Cardiac septum (tissue), 1 donor: ENCODE measurements around the gene PAFAH1B1. TPM values are rescaled to one million over a fixed set of nuclear protein-coding genes. Genes with fewer than 3 reads are reported as not detected.
"Not testable (repeated sequence)": the region's sequence is repeated elsewhere in the genome, so short reads cannot be mapped to it uniquely, and the experiment has no call there.

Source experiments
- DNase-seq: peaks from one replicate; pipeline ENCODE4 v3.0.0-alpha.2; 2020; ENCODE audit warnings: low spot score
- intact Hi-C: fragments of 100-400 bp; cut with DNase I; formaldehyde crosslinking; loops from one replicate; pipeline ENCODE4 v1.14.0; 2022
- total RNA-seq: library from RNA; stranded (reverse); fragmentation: NEBNext Ultra II Directional; extraction: Animal tissue kit (Norgen Biotek cat#: 25700); gene quantifications from one replicate; pipeline ENCODE4 v1.2.1, GENCODE V29; 2021
- donor health status: DM: no; HTN: no; CAD: no.

Gene PAFAH1B1
- total RNA-seq, 1 donor from 2014 or later: 142 TPM

DNA sequence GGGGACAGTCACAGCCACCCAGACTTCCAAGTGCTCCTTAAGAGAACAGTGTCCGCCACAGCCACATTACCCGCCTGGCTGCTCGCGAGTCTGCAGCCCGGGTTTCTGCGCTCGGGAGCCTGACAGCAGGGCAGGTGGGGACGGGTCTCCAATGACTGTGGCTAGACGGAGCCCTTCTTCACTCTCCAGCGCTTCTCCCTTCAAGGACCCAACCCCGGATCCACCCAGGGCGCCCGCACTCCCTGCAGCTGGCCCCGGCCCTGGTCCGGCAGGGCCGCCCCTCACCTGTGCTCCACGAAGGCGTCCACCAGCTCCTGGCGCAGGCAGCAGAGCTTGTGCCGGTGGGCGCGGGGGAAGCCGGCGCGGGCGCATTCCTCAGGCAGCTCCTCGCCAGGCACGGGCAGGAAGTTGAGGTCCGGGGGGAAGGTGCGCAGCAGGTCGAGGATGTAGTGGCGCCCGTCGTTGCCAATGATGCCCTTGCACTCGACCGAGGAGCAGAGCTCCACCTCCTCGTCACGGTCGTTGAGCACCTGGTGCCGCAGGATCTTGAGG lies 104.2 kb downstream of the PAFAH1B1 start:
- intact Hi-C loops: no loop called here
- DNase-seq: peak; percentile 59

DNA sequence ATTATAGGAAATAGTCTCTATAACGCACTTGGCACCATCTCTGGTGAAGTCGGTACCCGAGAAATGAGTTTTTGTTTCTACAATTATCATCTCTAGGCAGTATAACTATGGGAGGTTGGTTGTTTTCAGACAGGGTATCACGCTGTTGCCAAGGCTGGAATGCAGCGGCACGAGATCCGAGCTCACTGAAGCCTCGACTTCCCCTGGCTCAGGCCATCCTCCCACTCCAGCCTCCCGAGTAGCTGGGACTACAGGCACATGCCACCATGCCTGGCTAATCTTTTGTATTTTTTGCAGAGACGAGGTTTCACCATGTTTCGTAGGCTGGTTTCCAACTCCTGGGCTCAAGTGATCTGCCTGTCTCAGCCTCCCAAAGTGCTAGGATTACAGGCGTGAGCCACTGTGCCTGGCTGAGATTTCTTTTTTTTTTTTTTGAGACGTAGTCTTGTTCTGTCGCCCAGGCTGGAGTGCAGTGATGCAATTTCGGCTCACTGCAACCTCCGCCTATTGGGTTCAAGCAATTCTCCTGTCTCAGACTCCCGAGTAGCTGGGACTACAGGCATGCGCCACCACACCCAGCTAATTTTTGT lies 105.9 kb downstream of the PAFAH1B1 start:
- DNase-seq, intact Hi-C loops: not testable (repeated sequence)

DNA sequence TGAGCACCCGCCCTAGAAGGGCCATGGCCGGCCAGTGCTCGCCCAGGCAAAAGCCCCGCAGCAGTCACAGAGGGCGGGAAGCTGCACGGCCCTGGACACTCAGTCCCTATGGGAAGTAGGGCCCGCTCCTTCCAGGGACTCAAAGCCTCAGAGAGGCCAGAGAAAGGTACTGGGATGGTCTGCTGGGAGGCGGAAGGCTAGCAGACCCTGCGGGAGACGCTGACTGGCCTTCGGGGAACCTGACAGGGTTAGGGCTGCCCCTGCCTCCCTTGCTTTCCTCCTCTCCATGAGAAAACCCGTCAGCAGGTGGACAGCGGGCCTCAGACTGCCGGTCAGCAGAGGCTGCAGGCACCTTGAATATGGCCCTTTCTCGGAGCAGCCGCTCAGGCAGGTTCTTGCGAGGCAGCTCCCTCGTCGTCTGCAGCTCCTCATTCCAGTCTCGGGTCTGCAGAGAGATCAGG lies 106.6 kb downstream of the PAFAH1B1 start:
- intact Hi-C loops: no loop called here
- DNase-seq: peak; percentile 66

DNA sequence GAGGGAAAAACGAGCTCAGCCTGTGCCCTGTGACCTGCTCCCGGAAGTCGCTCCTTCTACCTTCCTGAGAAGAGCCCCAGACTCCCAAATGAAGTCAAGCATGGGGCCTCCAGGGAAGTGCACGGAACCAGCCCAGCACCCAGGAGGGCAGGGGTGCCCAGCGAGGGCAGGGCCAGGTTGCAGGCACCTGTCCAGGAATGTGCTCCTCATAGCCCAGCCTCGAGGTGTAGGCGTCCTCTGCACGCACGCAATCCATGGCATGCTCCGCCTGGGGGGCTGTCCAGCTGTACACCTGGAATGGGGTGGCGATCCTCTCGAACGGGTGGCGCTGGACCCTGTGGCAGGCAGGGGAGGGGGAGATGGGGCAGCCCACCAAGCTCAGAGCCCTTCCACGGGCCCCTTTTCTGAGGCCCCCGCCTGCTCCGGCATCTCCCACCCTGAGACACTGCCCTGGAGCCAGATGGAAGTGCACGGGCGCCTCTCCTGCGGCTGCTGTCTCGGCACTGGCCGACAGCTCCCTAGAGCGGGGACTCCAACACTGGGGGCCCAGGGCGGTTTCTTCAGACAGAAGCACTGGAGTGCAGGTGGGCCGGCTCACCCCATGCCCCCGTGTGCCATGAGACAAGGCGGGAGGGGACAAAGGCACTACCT lies 107.2 kb downstream of the PAFAH1B1 start:
- peak; percentile 67 for DNase-seq
- intact Hi-C loops: no loop called here

DNA sequence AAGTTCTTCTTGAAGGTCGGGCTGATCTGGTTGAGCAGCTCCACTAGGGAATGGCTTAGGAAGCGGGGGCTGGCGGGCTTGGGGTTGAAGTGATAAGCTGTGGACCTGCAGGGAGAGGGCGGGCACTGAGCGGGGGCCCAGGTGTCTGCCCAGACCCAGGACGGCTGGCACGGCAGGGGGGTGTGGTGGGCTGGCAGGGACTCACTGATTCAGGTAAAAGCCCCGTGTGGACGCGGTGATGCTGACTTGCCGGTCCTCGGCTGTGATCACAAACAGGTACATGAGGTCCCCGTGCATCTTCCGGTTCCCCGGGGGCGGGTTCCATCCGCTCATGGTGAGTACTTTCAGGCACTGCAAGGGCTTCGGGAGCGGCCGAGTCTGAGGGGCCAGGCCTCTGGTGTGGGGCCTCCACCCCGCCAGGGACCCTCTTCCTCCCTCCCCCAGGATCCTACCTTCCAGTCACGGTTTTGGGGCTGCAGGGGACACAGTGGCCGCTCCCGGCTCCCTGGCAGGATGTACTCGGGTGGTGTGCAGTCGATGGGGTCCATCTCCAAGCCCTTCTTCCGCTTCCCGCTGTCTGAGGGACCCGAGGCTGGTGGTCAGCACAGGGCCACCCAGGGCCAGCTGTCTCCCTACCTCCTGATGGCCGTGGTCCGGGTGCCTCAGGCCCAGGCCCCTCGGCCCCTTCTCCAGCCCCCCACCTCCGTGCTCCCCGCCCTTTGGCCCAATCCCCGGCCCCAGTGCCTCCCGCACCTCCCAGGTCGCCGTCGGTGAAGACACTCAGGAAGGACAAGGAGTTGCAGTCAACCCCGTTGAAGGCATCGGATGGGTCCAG lies 107.9 kb downstream of the PAFAH1B1 start:
- DNase-seq: peak; percentile 69
- intact Hi-C loops: no loop called here

DNA sequence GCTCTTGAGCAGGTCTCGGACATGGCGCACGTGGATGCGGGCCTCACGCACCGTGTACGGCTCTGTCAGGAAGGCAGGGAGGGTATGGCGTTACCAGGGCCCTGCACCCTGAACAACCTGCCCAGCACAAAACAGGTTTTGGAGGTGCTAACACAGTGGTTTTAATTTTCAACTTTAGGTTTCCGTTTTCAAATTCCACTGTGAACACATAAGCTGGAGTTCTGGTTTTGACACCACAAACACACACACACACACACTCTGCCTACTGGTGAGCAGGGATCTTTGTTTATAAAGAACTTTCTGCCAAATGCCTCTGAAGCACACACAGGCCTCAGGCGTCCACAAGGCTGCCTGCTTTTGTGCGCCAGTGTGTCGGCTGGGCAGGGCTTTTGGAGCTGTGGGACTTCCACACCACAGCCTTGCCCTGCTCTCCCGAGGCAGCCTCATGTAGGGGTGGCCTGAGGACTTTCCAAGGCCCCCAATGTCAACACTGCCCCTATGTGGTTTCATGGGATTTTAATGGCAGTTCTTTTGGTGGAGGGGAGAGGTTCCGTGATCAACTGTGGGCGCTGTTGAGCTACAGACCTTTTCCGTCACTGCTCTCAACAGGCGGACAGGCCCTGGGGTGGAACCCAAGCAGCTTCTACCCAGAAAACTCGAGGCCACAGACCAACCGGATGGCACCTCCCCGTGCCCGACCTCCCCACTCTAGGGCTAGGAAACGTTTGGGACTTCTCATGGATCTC lies 108.7 kb downstream of the PAFAH1B1 start:
- intact Hi-C loops: no loop called here
- DNase-seq: peak; percentile 66

DNA sequence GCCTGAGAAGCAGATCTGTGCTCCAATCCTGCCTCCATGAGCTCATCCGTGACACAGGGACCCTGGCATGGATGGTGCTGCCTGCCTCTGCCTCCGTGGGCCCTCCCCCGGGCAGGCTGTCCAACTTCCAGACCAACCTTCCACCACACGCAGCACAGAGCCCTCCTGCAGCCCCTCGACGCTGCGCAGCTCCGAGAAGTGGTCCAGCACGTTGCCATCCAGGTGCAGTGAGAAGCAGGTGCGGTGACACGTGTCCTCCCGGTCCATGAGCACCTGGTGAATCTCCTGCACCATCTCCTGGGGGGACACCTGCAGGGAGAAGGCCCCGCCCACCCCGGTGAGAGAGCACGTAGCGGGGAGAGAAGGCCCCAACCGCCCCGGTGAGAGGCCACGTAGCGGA lies 109.7 kb downstream of the PAFAH1B1 start:
- intact Hi-C loops: no loop called here
- no peak for DNase-seq

DNA sequence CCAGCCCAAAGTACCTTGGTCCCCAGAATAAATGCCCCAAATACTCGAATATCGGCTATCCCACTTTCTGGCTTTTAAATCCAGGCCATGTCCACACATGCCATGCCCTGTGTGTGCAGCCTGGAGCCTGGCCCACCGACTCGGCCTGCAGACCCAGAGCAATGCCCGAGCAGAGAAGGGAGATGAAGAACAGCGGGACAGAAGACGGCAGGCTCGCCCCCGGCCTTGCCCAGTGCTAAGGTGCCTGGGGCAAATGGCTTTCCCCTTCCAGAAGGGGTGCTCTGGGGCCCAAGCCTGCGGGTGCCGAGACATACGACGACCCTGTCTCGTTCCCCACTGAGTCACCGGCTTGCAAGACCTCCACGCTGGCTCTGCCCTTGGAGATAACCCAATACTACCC lies 110.2 kb downstream of the PAFAH1B1 start:
- intact Hi-C loops: no loop called here
- DNase-seq: no peak

DNA sequence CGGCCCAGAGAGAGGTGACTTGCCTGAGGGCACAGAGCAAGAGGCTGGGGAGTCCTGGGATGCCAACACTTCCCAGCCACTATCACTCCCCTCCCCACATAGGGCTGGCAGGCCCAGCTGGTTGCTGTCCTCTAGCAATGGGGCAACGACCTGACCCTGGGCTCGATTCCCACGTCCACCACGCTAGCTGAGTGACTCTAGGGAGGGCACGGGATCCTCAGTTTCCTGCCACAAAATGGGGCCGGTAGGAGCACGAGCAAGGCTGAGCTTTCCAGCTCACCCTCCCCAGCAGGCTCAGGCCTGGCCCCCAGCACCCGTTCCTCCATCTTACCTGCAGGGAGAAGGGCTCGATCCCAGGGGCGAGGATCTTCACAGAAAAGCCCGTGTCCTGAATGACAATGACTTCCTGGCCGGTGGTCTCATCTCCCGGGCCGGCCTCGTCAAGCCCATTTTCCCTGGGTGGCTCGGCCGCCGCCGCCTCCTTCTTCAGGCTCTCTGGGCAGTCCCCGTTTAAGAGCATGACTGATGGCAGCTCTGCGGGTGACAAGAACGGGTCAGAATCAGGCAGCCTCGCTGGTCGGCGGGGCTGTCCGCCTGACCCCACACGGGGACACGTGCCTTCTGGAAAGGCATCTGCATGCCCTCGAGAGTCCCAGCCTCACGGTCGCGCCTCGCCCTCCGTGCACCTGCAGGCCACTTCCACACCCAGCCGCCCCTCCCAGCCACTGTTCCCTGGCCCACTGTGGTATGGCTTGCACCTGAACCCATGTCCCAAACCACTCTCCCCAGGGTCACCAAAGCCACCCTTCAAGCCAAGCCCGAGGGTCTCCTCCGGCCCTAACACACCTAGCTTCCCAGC lies 110.8 kb downstream of the PAFAH1B1 start:
- DNase-seq: peak; percentile 73

DNA sequence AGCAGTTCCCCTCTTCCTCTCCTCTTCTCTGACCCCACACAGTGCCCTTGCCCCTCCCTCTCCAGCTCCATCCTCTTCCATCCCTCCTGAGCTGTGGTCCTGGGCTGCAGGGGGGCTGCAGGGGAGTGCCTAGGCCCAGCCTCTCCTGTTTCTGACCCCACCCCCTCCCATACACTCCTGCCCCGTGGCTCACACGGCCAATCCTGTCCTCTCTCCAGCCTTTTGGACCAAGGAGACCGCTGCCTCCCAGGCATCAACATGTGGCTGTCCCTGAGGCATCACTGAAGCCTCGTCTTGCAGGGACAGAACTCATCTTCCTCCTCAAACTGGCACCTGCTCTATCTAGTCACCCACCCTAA lies 111.4 kb downstream of the PAFAH1B1 start:
- intact Hi-C loops: no loop called here
- no peak for DNase-seq

More for the DNA sequence above, 110.8 kb downstream of the PAFAH1B1 start:
- intact Hi-C loops: no loop called here

DNA sequence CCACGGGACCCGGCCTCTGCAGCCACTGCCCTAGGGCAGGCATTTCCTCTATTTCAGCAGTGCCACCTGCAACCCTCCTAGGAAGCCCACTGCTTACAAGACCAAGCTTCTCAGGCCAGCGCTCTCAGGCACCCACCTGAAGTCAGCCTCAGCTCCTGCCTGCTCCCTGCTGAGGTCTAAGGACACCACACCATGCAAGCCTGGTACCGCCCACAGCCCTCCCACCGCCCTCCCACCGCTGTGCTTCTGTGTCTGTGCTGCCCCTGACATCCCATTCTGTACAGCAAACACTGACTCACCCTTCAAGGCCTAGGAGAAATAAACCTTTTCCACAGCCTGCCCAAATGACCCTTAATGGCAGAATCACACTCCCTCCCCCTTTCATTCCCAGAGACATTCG lies 111.8 kb downstream of the PAFAH1B1 start:
- intact Hi-C loops: no loop called here
- DNase-seq: no peak

DNA sequence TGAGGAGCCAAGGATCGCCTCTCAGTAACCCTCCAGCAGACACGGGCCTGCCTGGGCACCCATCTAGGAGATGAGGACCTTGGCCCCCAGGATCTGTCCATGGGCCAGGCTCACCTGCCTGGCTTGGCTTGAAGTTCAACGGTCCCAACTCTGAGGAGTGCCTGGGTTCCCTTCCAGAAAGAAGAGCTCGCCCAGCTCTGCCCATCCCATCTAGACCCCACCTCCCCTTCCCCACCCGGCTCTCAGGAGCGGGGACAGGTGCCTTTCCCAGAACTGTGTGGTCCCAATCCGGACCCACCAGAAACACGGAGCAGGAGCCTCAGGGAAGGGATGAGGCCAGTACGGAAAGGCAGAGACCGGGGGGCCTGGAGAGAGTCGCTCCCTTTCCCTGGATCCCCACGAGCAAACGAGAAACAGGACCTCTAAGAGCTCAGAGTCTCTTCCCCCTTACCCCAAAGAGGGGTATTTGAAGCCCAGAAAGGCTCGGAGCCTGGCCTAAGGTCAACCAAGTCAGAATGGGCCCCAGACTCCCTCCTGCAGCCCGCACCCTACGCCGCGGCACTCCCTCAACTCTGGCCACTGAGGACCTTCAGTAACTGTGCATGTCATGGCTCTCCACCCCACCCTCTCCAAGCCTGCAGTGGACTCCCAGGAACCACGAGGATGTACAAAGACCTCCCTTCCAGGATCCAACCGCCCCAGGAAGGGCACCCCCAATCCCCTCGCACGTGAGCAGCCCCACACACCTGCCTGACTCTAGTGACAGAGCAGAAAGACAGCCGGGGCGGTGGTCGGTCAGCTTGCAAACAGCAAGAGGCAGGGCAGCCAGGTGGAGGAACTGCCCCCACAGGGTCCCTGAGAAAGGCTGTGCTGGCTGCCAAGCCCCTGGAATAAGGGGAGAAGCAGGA lies 112.7 kb downstream of the PAFAH1B1 start:
- DNase-seq: peak; percentile 68

DNA sequence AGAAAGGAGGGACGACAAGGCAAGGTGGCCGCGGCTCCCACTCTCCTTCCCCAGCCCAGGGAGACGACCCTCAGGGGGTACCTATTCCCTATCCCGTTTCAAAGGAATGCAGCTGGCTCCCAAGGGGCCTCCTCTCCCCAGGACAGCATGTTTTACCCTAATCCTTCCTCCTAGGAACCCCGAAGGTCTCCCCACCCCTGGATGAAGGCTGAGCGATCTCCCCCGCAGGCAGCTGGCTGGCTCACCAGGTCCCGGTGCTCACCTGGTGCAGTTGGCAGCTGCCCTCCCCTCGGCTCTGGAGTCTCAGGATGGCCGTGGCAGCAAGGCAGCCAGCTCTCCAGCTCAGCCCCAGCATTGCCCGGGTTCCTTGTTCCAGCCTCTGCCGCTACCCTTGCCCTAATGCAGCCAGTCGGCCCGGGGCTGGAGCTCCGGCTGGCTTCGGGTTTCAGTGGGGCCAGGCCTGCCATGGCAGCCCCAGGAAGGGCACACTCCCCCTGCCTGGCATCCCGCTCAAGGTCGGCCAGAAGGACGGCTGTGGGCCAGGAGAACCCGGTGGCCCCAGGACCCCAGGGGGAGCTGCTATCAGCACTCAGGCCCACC lies 113.6 kb downstream of the PAFAH1B1 start:
- intact Hi-C loops: loop anchor here (2.0 kb wide), 1 partner anchor 114 kb away; the partner anchor contains the start of gene PAFAH1B1
- DNase-seq: peak; percentile 66

More for the DNA sequence above, 112.7 kb downstream of the PAFAH1B1 start:
- intact Hi-C loops: loop anchor here (2.0 kb wide), 1 partner anchor 113 kb away; the partner anchor contains the start of gene PAFAH1B1

DNA sequence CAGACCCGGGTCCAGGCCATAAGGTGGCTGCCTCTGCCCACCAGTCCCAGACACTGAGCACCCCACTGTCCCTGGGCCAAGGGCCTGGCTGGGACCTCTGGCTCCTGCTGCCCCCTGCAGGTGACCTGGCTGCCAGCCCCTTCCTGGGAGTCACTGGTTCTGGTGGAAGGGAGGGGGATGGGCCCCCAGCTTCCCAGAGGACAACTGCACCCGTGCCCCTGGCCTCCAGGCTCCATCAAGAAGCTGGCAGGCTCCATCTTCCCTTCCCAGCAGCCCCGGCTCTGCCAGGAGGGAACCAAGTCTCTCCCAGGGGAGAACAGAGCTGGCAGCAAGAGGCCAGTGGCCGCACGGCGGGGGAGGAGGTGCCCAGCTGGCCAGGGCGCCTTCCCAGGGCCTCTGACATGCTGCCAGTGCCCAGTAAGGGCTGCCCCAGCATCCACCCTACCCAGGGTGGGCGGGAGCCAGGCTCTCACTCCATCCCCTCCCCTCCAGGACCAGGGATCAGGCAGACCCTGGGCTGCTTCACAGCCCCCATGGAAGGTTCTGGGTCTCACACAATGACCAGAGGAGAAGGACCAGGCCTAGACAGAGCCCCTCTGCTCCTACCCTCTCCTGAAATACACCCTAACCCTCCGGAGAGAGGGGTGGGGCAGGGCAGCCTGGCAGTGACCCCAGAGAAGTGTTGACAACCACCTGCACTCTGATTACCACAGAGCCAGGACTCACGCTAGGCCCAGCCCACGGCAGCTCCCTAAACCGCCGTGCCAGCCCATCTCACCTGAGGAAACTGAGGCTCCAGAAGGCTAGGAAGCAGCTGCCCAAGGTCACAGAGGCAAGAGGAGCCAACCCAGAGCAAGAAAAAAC lies 114.5 kb downstream of the PAFAH1B1 start:
- DNase-seq: peak; percentile 89
- intact Hi-C loops: loop anchor here (2.0 kb wide), 1 partner anchor 115 kb away; the partner anchor contains the start of gene PAFAH1B1

DNA sequence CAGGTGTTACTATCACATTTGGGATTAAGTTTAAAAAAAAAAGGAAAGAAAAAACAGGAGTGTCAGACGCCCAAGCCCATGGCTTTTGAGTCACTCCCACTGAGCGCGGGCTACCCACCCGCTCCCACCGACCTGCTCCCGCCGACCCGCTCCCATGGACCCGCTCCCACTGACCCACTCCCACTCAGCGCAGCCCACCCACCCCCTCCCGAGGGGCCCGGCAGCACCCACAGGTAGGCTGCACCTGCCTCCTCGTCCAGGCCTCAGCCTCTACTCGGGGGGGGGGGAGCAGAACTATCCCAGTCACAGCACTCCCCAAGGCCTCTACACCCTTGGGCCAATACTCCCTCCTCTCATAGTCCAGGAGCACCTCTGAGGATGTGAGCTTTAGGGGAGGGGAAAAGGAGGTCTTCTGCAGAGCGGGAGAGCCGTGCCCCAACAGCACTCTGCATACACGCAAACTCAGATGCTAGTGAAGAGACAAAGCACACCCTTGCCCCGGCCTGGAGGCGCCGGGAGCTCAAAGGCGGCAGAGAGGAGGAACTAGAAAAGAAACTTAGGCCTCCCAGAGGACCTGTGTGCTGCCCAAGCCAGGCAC lies 115.2 kb downstream of the PAFAH1B1 start:
- DNase-seq: no peak
- intact Hi-C loops: no loop called here

DNA sequence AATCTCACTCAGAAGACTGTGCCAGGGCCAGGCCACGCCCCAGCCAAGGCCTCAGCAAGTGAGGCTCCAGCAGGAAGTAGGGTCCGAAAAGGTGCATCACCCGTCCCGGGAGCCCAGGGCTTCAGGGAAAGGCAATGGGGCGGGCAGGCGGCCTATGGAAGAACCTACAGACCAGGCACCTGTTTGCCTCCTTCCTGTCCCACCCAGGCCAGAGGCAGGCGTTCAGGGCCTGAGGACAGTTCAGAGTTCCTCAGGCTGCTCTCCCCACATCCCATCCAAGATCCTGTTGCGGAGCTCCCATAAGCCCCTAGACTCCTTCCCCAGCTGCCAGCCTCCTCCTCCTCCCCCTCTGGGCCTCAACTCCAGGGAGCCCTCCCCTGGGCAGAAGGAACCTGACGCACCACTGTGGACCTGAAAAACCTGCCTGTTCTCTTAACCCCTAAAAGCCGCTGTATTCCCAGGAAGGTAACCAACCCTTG lies 115.8 kb downstream of the PAFAH1B1 start:
- intact Hi-C loops: no loop called here
- no peak for DNase-seq
